Measurements from ENCODE around the gene YPEL5.

DNA sequence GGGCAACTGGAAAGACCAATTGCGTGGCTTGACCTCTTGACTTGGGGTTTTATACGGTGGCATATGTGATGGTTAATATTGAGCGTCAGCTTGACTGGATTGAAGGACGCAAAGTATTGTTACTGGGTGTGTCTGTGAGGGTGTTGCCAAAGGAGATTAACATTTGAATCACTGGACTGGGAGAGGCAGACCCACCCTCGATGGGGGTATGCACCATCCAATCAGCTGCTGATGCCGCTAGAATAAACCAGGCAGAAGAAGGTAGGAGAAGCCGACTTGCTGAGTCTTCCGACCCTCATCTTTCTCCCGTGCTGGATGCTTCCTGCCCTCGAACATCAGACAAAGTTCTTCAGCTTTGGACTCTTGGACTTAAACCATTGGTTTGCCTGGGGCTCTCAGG is 34.2 kb upstream of the YPEL5 start:
- TF ChIP-seq CHD2 (IDR thresholded peaks at IDR 0.05; ENCODE audit: low read length, partially characterized antibody) (no peak), EZH2phosphoT487 (IDR thresholded peaks at IDR 0.05; ENCODE audit: borderline replicate concordance, low read depth) (no peak), TAF1 (IDR thresholded peaks at IDR 0.05; ENCODE audit: borderline replicate concordance, low read depth, low read length) (no peak), EP300 (IDR thresholded peaks at IDR 0.05; ENCODE audit: borderline replicate concordance in 1 of 2, low read depth in 1 of 2, low read length in 1 of 2) (no peak), TEAD4 (IDR thresholded peaks at IDR 0.05; ENCODE audit: borderline replicate concordance, insufficient read depth) (no peak), SIN3A (IDR thresholded peaks at IDR 0.05; ENCODE audit: borderline replicate concordance, low read depth, low read length) (no peak), JUND (IDR thresholded peaks at IDR 0.05) (no peak), MAX (IDR thresholded peaks at IDR 0.05; ENCODE audit: low read depth) (no peak), RFX5 (IDR thresholded peaks at IDR 0.05; ENCODE audit: low read length) (no peak), GABPA (IDR thresholded peaks at IDR 0.05; ENCODE audit: low read depth) (no peak), YY1 (IDR thresholded peaks at IDR 0.05; ENCODE audit: low read depth) (no peak)
- TF ChIP-seq, protein P1, sequence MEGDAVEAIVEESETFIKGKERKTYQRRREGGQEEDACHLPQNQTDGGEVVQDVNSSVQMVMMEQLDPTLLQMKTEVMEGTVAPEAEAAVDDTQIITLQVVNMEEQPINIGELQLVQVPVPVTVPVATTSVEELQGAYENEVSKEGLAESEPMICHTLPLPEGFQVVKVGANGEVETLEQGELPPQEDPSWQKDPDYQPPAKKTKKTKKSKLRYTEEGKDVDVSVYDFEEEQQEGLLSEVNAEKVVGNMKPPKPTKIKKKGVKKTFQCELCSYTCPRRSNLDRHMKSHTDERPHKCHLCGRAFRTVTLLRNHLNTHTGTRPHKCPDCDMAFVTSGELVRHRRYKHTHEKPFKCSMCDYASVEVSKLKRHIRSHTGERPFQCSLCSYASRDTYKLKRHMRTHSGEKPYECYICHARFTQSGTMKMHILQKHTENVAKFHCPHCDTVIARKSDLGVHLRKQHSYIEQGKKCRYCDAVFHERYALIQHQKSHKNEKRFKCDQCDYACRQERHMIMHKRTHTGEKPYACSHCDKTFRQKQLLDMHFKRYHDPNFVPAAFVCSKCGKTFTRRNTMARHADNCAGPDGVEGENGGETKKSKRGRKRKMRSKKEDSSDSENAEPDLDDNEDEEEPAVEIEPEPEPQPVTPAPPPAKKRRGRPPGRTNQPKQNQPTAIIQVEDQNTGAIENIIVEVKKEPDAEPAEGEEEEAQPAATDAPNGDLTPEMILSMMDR (IDR thresholded peaks at IDR 0.05) = no peak

Measured in SK-N-SH (cell line).